Astrocyte of the cerebellum (primary cell): ENCODE measurements around the gene CTTNBP2NL.

Source experiments
- DNase-seq: peaks from one replicate; pipeline ENCODE4 v3.0.0-alpha.2; 2011; ENCODE audit warnings: low read depth
- H3K4me3 ChIP-seq: 2 replicates; pipeline ENCODE4 v1.5.1; 2011; ENCODE audit warnings: mild to moderate bottlenecking, low read depth, low read length, moderate library complexity
- CTCF ChIP-seq: IDR thresholded peaks from 2 replicates; pipeline ENCODE4 v1.5.1; 2012; ENCODE audit warnings: low read length, low read depth, moderate library complexity, mild to moderate bottlenecking; ENCODE audit errors: missing control alignments
- in situ Hi-C: cut with HindIII; loops from 2 replicates; pipeline ENCODE4 v1.10.0; 2017; ENCODE audit warnings: low sequenced_read_pairs

The CTTNBP2NL gene

GRCh38 chr1:112373806-112374205, 22.2 kb upstream of the CTTNBP2NL start:
- no peak overlapping the region for H3K4me3 ChIP-seq
- no peak for DNase-seq
- no peak for TF ChIP-seq CTCF
- in situ Hi-C loops, result no loop called here

- no peak for DNase-seq
- TF ChIP-seq CTCF, result no peak
- in situ Hi-C loops, result no loop called here
- no peak overlapping the region for H3K4me3 ChIP-seq
Observed at GRCh38 chr1:112375701-112376100, 20.3 kb upstream of the CTTNBP2NL start.

- H3K4me3 ChIP-seq, result no peak overlapping the region
- no peak for TF ChIP-seq CTCF
- DNase-seq, result no peak
- in situ Hi-C loops, result loop anchor here (5.0 kb wide), 2 partner anchors 97 to 232 kb away; no protein-coding TSS in a partner anchor
Observed at GRCh38 chr1:112380356-112380755, 15.7 kb upstream of the CTTNBP2NL start.

GRCh38 chr1:112381324-112382076, 14.5 kb upstream of the CTTNBP2NL start:
- in situ Hi-C loops, result loop anchor here (5.0 kb wide), 2 partner anchors 96 to 231 kb away; no protein-coding TSS in a partner anchor
- TF ChIP-seq CTCF, result no peak
- no peak overlapping the region for H3K4me3 ChIP-seq
- no peak for DNase-seq

GRCh38 chr1:112383759-112384370, 12.1 kb upstream of the CTTNBP2NL start:
- in situ Hi-C loops, result loop anchor here (5.0 kb wide), 2 partner anchors 93 to 228 kb away; no protein-coding TSS in a partner anchor
- TF ChIP-seq CTCF, result no peak
- DNase-seq, result no peak
- no peak overlapping the region for H3K4me3 ChIP-seq

- no peak overlapping the region for H3K4me3 ChIP-seq
- no peak for TF ChIP-seq CTCF
- no peak for DNase-seq
- in situ Hi-C loops, result no loop called here
Observed at GRCh38 chr1:112386024-112386723, 9.8 kb upstream of the CTTNBP2NL start.
